Measurements from ENCODE around the gene HSPG2.

The HSPG2 gene

DNA sequence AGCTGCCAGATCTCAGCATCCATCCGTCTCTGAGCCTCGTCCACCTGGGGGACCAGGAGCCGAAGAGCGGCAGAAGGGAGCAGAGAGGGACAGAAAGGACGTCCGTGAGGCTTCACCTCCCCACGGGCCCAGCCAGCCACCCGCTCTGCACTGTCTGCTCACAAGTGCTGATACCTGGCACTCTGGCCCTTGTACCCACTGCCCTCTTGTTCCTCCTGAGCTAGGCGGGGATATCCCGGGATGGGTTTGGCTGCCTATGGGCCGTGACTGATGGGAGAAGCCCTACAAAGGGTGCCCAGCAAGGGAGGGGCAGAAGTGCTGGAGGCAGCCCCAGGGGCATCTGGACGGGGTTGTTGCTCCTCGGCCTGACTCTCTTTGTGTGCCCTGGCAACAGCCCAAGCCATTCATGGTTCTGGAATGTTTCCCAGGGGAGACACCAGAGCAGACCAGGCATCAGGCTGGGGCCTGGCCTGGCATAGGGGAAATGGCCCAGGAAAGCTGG lies 67.4 kb downstream of the HSPG2 start:
- TF ChIP-seq EP300 (IDR thresholded peaks at IDR 0.05; ENCODE audit: borderline replicate concordance) = peak; percentile 61; the same call in 1 of the 2 replicates
- no peak; the same call in 1 of the 2 replicates for TF ChIP-seq FOXM1 (IDR thresholded peaks at IDR 0.05; ENCODE audit: borderline replicate concordance, low read depth)
- no peak for TF ChIP-seq CREB1 (IDR thresholded peaks at IDR 0.05; ENCODE audit: low read depth)
- peak; percentile 27; the same call in 1 of the 2 replicates for TF ChIP-seq RAD21 (IDR thresholded peaks at IDR 0.05; ENCODE audit: low read depth)
- TF ChIP-seq TEAD4 (IDR thresholded peaks at IDR 0.05) = peak; percentile 79
- TF ChIP-seq, protein P1, sequence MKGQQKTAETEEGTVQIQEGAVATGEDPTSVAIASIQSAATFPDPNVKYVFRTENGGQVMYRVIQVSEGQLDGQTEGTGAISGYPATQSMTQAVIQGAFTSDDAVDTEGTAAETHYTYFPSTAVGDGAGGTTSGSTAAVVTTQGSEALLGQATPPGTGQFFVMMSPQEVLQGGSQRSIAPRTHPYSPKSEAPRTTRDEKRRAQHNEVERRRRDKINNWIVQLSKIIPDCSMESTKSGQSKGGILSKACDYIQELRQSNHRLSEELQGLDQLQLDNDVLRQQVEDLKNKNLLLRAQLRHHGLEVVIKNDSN (IDR thresholded peaks at IDR 0.05) = peak; percentile 28; the same call in 1 of the 2 replicates
- 0 out of 2 replicates have a peak, but pooled peaks have one; percentile 24 for TF ChIP-seq YY1 (IDR thresholded peaks at IDR 0.05; ENCODE audit: low read depth)
- no peak for TF ChIP-seq ZBTB7A (IDR thresholded peaks at IDR 0.05; ENCODE audit: low read depth)
- peak; percentile 78 for TF ChIP-seq TCF12 (IDR thresholded peaks at IDR 0.05; ENCODE audit: low read depth)
- TF ChIP-seq, protein P2, sequence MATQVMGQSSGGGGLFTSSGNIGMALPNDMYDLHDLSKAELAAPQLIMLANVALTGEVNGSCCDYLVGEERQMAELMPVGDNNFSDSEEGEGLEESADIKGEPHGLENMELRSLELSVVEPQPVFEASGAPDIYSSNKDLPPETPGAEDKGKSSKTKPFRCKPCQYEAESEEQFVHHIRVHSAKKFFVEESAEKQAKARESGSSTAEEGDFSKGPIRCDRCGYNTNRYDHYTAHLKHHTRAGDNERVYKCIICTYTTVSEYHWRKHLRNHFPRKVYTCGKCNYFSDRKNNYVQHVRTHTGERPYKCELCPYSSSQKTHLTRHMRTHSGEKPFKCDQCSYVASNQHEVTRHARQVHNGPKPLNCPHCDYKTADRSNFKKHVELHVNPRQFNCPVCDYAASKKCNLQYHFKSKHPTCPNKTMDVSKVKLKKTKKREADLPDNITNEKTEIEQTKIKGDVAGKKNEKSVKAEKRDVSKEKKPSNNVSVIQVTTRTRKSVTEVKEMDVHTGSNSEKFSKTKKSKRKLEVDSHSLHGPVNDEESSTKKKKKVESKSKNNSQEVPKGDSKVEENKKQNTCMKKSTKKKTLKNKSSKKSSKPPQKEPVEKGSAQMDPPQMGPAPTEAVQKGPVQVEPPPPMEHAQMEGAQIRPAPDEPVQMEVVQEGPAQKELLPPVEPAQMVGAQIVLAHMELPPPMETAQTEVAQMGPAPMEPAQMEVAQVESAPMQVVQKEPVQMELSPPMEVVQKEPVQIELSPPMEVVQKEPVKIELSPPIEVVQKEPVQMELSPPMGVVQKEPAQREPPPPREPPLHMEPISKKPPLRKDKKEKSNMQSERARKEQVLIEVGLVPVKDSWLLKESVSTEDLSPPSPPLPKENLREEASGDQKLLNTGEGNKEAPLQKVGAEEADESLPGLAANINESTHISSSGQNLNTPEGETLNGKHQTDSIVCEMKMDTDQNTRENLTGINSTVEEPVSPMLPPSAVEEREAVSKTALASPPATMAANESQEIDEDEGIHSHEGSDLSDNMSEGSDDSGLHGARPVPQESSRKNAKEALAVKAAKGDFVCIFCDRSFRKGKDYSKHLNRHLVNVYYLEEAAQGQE (IDR thresholded peaks at IDR 0.05; ENCODE audit: low read depth) = no peak
- peak; percentile 96 for TF ChIP-seq NFIC (IDR thresholded peaks at IDR 0.05)
- TF ChIP-seq, protein P3, sequence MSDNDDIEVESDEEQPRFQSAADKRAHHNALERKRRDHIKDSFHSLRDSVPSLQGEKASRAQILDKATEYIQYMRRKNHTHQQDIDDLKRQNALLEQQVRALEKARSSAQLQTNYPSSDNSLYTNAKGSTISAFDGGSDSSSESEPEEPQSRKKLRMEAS (IDR thresholded peaks at IDR 0.05) = peak; percentile 52; the same call in 1 of the 2 replicates
- TF ChIP-seq TAF1 (IDR thresholded peaks at IDR 0.05; ENCODE audit: low read depth) = no peak

DNA sequence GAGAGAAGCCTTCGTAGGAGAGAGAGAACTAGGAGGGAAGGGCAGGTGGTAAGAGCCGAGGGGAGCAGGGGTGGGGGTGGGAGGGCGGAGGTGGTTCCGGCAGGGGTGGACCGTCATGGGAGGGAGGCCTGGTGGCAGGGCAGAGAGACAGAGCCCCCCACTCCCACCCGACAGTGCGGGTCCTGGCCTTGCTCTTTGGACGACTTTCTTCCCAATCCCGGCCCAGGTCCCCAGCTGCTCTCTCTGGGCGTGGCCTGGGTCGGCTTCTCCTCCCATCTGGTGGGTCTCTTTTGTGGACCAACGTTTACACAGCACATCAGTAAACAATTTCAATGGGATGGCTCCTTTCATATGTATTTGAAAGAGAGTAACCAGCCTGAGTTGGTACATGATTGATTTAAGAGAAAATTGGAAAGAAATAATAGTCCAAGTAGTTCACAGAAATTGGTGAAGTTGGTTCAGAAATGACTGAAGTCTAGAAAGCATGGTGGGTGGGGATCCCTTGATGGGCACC lies 68.1 kb downstream of the HSPG2 start:
- TF ChIP-seq CEBPB (IDR thresholded peaks at IDR 0.05) (no peak), NFIC (IDR thresholded peaks at IDR 0.05) (no peak), TCF12 (IDR thresholded peaks at IDR 0.05; ENCODE audit: low read depth) (no peak), YY1 (IDR thresholded peaks at IDR 0.05; ENCODE audit: low read depth) (no peak), EP300 (IDR thresholded peaks at IDR 0.05; ENCODE audit: borderline replicate concordance) (no peak), TEAD4 (IDR thresholded peaks at IDR 0.05) (no peak), EGR1 (IDR thresholded peaks at IDR 0.05) (no peak), TAF1 (IDR thresholded peaks at IDR 0.05; ENCODE audit: low read depth) (no peak), CREB1 (IDR thresholded peaks at IDR 0.05; ENCODE audit: low read depth) (no peak), FOXM1 (IDR thresholded peaks at IDR 0.05; ENCODE audit: borderline replicate concordance, low read depth) (no peak), RAD21 (IDR thresholded peaks at IDR 0.05; ENCODE audit: low read depth) (no peak), ZBTB7A (IDR thresholded peaks at IDR 0.05; ENCODE audit: low read depth) (no peak)
- TF ChIP-seq, protein P3 (IDR thresholded peaks at IDR 0.05) = no peak
- TF ChIP-seq, protein P2 (IDR thresholded peaks at IDR 0.05; ENCODE audit: low read depth) = no peak
- TF ChIP-seq, protein P1 (IDR thresholded peaks at IDR 0.05) = no peak

DNA sequence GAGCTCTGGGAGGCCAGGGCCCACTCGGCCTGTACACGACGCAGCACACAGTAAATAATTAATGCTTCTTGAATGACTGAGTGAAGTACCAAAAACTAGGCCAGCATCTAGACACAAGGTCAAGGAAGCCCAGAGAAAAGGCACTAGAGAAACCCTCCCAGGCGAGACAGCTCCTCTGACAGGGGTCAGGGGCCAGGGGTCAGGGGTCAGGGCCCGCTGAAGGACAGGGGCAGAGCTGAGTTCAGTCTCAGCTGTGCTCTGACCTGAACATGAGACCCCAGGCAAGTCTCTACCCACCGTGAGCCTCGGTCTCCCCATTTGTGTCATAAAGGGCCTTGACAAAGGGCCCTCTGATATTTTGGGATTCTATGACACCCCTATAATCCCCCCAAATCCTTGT lies 68.6 kb downstream of the HSPG2 start:
- TF ChIP-seq CEBPB (IDR thresholded peaks at IDR 0.05) (no peak), TAF1 (IDR thresholded peaks at IDR 0.05; ENCODE audit: low read depth) (no peak), EGR1 (IDR thresholded peaks at IDR 0.05) (no peak)
- TF ChIP-seq, protein P1 (IDR thresholded peaks at IDR 0.05) = no peak

DNA sequence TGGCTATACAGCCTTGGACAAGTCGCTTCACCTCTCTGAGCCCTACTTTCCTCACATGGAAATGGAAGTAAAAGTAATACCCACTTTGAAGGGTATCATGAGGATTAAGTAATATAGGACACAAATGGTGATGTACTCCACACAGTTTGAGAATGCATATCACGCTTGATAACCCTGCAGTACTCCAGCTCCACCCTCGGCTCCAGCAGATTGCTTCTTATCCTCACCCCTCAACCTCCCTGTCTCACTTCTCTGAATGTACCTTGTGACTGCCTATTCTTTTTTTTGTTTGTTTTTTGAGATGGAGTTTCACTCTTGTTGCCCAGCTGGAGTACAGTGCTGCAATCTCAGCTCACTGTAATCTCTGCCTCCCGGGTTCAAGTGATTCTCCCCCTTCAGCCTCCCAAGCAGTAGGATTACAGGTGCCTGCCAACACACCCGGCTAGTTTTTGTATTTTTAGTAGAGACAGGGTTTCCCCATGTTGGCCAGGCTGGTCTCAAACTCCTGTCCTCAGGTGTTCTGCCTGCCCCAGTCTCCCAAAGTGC lies 69.6 kb downstream of the HSPG2 start:
- TF ChIP-seq TAF1 (IDR thresholded peaks at IDR 0.05; ENCODE audit: low read depth) (no peak), RAD21 (IDR thresholded peaks at IDR 0.05; ENCODE audit: low read depth) (no peak), EGR1 (IDR thresholded peaks at IDR 0.05) (no peak), TEAD4 (IDR thresholded peaks at IDR 0.05) (no peak), CEBPB (IDR thresholded peaks at IDR 0.05) (no peak), ZBTB7A (IDR thresholded peaks at IDR 0.05; ENCODE audit: low read depth) (no peak), NFIC (IDR thresholded peaks at IDR 0.05) (no peak), FOXM1 (IDR thresholded peaks at IDR 0.05; ENCODE audit: borderline replicate concordance, low read depth) (no peak), CREB1 (IDR thresholded peaks at IDR 0.05; ENCODE audit: low read depth) (no peak), EP300 (IDR thresholded peaks at IDR 0.05; ENCODE audit: borderline replicate concordance) (no peak), TCF12 (IDR thresholded peaks at IDR 0.05; ENCODE audit: low read depth) (no peak), YY1 (IDR thresholded peaks at IDR 0.05; ENCODE audit: low read depth) (no peak)
- TF ChIP-seq, protein P3 (IDR thresholded peaks at IDR 0.05) = no peak
- TF ChIP-seq, protein P1 (IDR thresholded peaks at IDR 0.05) = no peak
- TF ChIP-seq, protein P2 (IDR thresholded peaks at IDR 0.05; ENCODE audit: low read depth) = no peak
